HPDE6-E6E7 (cell line): ENCODE data around the gene SPRYD4.
"Not testable (repeated sequence)": the region's sequence is repeated elsewhere in the genome, so short reads cannot be mapped to it uniquely, and the experiment has no call there.

Source experiments
- DNase-seq: peaks from one replicate; pipeline ENCODE4 v3.0.0; 2011; ENCODE audit warnings: missing footprints; ENCODE audit errors: extremely low spot score

Gene SPRYD4

DNA sequence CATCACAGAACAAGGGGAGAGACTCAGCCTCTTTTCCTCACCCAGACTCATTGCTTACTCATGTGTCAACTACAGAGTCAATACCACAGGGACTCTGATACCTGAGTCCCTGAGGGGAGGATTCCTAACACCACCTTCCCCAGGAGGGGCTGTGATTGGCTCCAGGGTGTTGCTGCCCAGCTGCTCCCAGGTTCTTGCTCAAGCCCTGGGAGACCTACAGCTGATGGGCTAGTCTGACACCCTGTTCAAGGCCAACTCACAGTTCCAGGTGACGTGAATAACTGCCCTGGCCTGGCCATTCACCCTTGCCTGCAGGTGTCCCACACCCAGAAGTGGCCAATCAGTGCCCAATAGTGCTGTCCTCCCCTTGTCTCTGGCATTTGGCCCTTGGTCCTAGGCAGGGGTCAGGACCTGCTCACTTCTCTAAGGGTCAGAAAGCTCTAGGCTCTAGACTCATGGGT, 8.6 kb downstream of the SPRYD4 start:
- DNase-seq, result no peak

DNA sequence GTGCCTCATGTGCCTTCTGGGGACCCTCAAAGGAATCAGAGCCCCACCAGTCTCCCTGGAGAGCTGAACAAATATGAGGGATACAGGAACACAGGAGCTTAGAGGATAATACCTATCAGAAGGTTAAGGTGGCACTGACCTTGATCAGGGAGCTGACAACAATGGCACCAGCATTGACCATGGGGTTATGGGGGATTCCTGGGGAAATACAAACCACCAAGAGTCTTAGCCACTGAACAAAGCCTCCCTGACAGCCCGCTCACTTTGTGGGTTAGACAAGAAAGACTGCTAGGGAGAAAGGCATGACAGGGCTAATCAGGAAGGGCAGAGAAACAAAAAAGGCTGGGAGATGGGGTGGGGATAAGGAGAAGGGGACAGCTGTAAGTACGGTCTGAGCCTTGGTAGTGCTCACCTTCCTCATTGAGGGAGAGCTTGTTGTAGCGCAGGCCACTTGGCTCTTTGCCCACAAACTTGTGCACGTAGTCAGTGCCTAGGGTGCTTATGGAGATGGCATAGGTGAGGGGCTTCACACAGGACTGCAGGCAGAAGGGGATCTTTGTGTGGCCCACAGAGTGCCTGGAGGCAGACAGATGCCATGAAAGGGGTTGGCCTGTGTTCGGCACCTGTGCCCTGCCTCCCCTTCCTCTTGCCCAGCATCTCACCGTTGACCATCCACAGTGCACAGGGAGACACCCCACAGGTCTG, 9.3 kb downstream of the SPRYD4 start:
- no peak for DNase-seq

DNA sequence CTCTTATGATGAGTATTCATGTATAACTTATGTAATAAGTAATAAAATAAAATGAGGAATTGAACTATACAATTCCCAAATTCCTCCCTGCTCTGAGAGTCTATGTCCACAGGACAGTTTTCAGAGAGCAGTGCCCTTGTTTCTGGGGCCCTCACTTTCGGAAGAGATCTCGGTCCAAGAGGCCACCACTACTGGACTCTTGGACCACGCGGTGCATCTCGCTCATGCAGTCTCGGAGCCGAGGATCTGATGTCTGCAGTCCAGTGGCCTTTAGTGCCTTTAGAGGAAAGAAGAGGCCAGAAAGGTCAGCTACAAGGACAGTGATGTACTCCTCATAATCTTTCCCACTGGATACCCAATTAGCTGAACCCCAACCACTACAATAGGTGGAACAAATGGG, 11.2 kb downstream of the SPRYD4 start:
- no peak for DNase-seq

DNA sequence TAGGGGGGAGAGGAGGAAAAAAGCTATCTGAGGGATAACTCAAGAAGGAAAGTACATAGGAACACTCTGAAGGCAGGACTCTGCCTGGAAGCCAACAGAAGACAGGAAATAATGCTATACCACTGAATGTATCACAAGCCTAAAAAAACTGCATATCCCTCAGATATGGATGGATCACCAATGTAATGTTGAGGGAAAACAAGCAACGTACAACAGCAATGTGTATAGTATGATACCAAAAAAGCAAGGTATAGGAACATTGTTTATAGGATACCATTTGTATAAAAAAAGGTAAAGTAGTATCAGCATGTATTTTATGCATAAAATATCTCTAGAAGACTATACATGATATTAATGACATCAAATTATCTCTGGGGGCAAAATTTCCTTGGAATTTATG, 16.2 kb downstream of the SPRYD4 start:
- no peak for DNase-seq

DNA sequence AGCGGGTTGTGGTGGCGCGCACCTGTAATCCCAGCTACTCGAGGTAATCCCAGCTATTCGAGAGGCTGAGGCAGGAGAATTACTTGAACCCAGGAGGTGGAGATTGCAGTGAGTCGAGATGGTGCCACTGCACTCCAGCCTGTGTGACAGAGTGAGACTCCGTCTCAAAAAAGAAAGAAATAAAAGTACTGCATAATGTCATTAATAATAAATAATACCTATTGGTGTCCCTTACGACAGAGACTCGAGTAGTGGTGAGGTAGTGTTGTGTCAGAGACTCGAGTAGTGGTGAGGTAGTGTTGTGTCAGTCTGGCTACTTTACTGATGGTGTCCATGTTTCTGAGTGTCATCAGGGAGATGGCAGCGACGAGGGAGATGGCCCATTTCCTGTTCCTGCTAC, 18.3 kb downstream of the SPRYD4 start:
- DNase-seq, result no peak

DNA sequence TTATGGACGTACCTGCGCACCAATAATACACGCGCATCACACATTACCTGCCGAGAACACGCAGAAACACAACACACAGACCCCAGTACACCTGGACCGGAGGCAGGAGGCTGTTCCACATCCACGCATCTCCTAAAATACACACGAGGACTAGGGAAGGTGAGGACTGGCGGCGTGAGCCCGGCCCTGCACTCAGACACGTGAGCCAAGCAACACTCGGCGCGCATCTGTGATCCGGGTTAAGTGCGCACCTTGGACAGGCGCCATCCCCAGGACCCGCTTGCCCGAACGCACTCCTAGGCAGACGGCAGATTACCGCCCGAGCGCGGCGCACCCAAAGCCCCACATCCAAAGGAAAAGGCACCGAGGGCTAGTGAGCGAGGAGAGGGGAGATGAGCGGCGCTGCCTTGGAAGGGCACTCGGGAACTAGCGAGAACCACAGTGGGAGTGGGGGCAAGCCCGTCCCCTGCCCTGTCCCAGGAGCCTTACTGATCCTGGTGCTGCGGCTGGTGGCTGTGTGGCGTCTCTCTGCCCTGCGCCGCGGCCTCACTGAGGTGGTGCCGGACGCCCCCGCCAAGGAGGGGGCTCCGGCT, 19.2 kb downstream of the SPRYD4 start:
- no peak for DNase-seq

DNA sequence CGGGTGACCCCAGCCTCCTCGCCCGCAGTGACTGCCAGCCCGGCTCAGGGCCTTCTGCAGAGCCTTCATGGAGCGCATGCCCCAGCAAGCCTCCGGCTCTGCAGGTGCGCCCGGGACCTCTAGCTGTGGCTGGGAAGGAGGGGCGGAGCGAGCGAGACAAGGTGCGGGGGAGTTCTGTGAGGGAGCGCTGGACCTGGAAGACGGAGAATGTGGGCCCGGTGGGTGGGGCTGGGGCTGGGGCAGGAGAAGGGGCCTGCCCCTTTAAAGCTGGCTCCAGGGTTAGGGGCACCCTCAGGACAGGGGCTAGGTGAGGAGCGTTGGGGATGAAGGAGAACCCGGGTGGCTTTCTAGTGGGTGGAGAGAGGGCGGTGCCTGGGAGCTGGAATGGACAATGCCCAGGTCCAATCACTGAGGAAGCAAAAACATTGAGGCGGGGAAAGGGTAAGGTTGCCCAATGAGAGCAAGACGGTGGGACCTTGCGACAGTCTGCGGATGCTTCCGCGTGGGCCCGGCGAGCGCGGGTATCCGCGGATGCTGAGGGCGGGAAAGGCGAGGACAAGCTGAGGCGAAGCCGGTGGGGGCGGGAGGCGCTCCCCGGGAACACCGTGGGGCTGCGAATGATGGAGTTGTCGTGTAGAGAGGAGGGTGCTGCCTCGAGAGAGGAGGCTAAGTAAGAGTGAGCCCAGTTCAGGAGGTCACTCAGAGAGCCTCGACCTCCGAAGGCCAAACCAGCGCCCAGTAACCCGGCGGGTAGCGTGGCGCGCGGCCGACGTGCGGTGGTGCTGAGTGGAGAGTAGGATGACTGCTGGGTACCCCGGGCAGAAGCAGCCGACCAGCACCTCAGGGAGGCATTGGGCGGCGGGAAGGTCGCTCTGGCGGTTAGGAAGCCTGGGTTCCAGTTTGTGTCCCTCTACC, 19.9 kb downstream of the SPRYD4 start, which contains the start of gene GLS2:
Gene GLS2 (minus strand): TSS at position 121 of the 915 bp plus-strand sequence. CDS start 43 bp downstream, at position 78.
- DNase-seq, result peak; percentile 95

DNA sequence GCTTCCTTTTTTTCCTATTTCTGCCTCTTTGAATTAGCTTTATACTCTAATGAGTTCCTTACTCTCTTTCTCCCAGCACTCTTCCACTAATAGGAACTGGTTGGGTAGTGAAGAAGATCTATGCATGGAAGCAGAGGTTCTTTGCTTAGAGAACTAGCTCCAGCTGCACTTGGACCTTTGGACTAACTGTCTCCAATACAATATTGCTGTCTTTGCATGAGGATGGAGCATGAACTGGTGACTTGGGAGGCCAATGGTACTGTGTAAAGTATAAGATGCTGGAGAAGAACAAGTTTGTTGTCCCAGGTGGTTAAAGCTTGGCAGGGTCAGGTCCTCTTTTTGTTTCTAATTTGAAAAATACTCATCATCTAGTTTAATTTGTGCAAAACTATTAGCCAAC, 22.0 kb downstream of the SPRYD4 start:
- DNase-seq, result no peak

DNA sequence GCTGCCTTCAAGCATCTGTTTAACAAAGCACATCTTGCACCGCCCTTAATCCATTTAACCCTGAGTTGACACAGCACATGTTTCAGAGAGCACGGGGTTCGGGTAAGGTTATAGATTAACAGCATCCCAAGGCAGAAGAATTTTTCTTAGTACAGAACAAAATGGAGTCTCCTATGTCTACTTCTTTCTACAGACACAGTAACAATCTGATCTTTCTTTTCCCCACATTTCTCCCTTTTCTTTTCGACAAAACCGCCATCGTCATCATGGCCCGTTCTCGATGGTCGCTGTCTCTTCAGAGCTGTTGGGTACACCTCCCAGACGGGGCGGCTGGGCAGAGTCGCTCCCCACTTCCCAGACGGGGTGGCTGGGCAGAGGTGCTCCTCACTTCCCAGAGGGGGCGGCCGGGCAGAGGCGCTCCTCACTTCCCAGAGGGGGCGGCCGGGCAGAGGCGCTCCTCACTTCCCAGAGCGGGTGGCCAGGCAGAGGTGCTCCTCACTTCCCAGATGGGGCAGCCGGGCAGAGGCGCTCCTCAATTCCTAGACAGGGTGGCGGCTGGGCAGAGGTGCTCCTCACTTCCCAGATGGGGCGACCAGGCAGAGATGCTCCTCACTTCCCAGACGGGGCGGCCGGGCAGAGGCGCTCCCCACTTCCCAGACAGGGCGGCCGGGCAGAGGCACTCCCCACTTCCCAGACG, 25.2 kb downstream of the SPRYD4 start:
- DNase-seq, result not testable (repeated sequence)

DNA sequence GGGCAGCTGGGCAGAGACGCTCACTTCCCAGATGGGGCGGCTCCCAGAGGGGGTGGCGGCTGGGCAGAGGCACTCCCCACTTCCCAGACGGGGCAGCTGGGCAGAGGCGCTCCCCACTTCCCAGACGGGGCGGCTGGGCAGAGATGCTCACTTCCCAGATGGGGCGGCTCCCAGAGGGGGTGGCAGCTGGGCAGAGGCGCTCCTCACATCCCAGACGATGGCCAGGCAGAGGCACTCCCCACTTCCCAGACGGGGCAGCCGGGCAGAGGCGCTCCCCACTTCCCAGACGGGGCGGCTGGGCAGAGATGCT, 25.7 kb downstream of the SPRYD4 start:
- DNase-seq, result not testable (repeated sequence)

DNA sequence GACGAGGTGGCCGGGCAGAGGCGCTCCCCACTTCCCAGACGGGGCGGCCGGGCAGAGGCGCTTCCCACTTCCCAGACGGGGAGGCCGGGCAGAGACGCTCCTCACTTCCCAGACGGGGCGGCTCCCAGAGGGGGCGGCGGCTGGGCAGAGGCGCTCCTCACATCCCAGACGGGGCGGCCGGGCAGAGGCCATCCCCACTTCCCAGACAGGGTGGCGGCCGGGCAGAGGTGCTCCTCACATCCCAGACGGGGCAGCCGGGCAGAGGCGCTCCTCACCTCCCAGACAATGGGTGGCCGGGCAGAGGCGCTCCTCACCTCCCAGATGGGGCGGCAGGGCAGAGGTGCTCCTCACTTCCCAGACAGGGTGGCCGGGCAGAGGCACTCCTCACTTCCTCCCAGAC, 26.1 kb downstream of the SPRYD4 start:
- DNase-seq, result not testable (repeated sequence)

DNA sequence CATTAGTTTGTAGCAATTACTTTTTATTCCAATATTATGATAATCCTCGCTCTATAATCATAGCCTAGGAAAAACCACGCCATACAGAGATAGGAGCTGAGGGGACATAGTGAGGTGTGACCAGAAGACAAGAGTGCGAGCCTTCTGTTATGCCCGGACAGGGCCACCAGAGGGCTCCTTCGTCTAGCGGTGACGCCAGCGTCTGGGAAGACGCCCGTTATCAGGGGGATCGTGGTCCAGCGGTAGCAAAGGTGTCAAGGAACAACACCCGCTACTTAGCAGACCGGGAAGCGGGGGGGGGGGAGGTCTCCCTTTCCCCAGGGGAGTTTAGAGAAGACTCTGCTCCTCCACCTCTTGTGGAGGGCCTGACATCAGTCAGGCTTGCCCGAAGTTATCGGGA, 28.3 kb downstream of the SPRYD4 start:
- not testable (repeated sequence) for DNase-seq

DNA sequence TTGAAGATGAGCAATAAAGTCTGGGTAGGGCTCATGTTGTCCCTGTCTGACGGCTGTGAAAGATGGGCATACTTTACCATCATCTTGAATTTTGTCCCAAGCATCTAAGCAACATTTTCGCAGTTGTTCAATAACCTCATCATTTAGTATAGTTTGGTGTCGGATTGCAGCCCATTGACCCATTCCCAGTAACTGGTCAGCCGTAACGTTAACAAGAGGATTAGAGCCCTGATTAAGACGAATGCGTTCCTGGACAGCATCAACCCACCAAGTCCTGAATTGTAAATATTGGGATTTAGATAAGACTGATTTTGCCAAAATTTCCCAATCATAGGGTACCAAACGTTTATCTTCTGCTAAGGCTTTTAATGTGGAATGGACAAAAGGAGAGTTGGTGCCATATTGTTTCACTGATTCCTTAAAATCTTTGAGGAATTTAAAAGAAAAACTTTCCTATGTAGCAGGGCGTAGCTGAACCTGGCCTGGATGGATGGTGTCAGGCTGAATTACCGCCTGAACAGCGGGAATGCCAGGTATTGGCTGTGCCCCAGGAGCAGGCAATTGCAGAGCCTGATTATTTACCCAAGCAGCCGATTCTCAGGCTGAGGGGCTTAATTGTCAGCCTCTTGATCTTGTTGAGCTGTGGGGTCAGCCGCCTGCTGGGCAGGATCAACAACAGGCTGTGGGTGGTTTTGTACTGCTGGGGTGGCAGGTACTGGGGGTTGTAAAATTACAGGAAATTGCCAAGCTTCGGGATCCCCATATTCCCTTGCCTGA, 29.9 kb downstream of the SPRYD4 start:
- DNase-seq, result not testable (repeated sequence)

DNA sequence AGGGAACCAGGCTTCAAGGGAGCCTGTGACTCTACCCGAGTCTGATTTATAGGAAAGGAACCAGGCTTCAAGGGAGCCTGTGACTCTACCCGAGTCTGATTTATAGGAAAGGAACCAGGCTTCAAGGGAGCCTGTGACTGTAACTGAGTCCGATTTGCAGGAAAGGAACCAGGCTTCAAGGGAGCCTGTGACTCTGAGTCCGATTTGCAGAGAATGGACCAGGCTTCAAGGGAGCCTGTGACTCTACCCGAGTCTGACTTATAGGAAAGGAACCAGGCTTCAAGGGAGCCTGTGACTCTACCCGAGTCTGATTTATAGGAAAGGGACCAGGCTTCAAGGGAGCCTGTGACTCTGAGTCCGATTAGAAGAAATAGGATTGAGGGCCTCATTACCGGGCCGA, 31.1 kb downstream of the SPRYD4 start:
- not testable (repeated sequence) for DNase-seq

DNA sequence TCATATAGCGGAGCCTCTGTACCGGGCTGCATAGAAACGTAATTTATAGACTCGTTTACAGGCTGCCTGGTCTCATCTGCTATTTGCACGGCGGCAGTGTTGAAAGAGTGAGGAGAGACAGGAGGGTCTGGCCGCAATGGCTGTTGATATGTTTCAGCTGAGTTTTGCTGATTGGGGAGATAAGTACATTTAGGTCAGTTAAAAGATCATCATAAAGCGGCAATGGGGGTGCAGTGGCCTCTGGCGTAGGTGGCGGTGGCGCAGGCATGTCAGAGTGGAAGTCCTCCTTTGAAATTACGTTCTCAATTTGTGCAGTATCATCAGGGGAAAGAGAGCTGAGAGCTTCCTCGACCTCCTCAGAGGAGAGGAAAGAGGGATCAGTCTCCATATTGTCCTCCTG, 31.5 kb downstream of the SPRYD4 start:
- DNase-seq, result not testable (repeated sequence)

DNA sequence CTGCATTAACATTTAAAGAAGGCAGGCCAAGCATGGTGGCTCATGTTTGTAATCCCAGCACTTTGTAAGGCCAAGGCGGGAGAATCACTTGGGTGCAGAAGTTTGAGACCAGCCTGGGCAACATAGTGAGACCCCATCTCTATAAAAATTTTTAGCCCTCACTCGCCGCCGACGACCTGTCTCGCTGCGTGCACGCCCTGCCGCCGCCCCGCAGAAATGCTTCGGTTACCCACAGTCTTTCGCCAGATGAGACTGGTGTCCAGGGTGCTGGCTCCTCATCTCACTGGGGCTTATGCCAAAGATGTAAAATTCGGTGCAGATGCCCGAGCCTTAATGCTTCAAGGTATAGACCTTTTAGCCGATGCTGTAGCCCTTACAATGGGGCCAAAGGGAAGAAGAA, 42.4 kb downstream of the SPRYD4 start:
- no peak for DNase-seq

DNA sequence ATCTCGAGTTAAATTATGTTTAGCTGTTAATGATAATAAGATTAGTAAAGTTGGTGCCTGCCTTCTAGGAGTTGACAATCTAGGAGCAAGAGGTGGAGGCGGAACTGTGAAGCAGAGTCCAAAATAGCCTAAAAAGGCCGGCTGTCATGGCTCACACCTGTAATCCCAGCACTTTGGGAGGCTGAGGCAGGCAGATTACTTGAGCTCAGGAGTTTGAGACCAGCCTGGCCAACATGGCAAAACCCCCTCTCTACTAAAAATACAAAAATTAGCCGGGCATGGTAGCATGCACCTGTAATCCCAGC, 45.6 kb downstream of the SPRYD4 start:
- not testable (repeated sequence) for DNase-seq

DNA sequence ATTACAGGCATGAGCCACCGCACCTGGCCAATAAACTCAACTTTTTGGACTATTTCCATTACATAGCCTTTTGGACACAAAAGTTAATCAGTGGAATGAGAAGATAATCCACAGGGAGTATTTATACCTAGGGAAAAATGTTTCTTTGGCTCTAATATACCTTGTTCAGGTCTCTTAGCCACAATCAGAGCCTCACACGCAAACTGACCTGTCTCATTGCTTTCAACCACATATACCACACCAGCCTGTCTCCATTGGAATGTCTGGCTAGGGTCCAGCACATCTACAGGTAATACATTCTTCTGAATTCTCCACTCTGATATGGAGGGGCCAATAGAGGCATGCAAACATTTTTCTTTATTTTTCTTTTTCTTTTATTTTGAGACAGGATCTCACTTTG, 49.5 kb downstream of the SPRYD4 start:
- DNase-seq, result no peak

DNA sequence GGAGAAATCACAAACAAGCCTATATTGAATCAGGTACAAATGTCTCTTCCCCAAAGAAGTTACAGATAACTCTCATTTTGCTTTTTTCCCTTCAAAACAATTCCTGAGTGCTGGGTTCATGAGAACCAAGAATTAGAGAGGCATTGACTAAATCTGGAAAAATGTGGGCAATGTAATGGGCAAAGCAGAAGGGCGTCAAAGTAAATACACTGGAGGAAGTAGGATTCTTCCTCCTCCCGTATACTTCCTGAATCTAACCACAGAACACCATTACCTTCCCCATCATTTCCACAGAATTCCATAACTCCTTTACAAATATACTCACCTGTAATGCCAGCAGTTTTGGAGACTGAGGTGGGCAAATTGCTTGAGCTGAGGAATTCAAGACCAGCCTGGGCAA, 50.2 kb downstream of the SPRYD4 start:
- no peak for DNase-seq

DNA sequence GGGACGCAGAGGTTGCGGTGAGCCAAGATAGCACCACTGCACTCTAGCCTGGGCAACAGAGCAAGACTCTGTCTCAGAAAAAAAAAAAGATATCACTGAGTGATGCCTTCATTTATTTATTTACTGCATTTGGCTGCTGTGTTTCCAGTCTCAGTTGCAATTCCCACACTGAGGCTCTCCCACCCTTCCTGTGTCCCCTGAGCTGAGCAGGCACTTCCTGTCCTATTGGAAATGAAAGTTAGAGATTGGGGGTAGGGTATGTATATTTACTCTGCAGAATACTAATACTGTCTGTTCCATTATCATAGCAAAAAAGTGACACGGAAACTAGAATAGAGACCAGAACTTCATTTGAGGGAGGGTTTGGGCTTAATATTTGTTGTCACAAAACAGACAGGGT, 51.7 kb downstream of the SPRYD4 start:
- no peak for DNase-seq

DNA sequence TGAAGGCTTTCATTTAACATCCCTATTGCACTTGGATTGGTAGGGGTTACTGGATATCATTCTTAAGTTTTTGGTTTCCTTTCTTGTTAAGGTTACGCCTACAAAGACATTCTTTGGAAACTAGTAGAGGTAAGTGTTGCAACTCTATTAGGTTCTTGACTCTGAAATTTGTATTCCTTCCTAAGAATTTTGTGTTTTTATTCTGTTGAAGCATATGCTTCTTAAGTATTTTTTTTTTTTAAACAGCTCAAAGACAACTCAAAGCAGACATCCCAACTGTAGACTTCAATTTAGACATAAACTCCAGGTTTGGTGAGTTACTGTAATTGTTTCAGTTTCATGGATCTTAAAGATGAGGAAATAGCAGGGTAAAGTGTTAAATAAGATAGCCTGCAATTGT, 52.1 kb downstream of the SPRYD4 start:
- no peak for DNase-seq
